Measurements from ENCODE around the gene MTM1.

Gene MTM1

DNA sequence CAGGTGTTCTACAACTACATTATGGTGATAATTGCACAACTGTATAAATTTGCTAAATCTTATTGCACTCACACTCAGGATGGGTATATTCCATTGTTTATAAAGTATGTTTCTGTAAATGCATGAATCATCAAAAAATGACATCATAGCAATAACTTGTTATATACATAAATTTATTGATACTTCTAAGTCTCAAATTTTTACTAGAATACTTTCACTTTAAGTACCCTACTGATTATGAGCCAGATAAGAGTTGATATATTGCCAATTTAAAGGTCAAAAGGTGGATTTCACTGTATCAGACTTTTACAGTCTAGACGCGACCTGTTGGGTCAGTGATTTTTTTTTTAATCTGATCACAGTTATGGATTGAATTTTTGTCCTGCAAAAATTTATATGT lies 87.4 kb downstream of the MTM1 start:
- in situ Hi-C loops (cut with HindIII; ENCODE audit: low pct_unique_long_range_greater_than_20kb, low sequenced_read_pairs), result no loop called here
- no peak for DNase-seq (ENCODE audit: low read depth in 1 of 2, low spot score in 1 of 2)
- no peak for TF ChIP-seq JUND (IDR thresholded peaks at IDR 0.05; ENCODE audit: low read depth)

- no peak for TF ChIP-seq JUND (IDR thresholded peaks at IDR 0.05; ENCODE audit: low read depth)
- DNase-seq (ENCODE audit: low read depth in 1 of 2, low spot score in 1 of 2), result no peak
- in situ Hi-C loops (cut with HindIII; ENCODE audit: low pct_unique_long_range_greater_than_20kb, low sequenced_read_pairs), result no loop called here
Measured at GRCh38 chrX:150663073-150663472, 94.7 kb downstream of the MTM1 start.

DNA sequence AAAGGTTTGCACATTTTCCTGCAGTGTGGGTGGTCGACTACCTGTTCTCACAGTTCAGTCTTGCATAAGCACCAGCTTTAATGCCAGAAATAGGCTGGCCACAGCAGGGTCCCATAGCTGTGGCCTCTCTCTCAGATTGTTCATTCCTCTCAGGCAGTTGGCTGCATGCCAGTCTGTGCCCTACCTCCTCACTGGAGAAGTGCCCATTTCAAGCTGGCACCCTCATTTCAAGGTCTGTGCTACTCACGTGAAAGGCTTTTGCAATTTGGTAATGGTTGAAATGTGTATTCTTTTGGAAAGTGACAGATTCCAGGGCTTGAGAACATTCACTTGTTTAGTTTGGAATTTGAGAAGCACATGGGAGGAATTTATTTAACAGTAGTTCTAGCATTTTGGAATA lies 95.9 kb downstream of the MTM1 start:
- DNase-seq (ENCODE audit: low read depth in 1 of 2, low spot score in 1 of 2), result no peak

GRCh38 chrX:150676221-150676620 lies 107.8 kb downstream of the MTM1 start:
- TF ChIP-seq JUND (IDR thresholded peaks at IDR 0.05; ENCODE audit: low read depth), result no peak
- DNase-seq (ENCODE audit: low read depth in 1 of 2, low spot score in 1 of 2), result no peak
- in situ Hi-C loops (cut with HindIII; ENCODE audit: low pct_unique_long_range_greater_than_20kb, low sequenced_read_pairs), result no loop called here

More for the DNA sequence above, 95.9 kb downstream of the MTM1 start:
- TF ChIP-seq JUND (IDR thresholded peaks at IDR 0.05; ENCODE audit: low read depth), result no peak
- in situ Hi-C loops (cut with HindIII; ENCODE audit: low pct_unique_long_range_greater_than_20kb, low sequenced_read_pairs), result no loop called here

DNA sequence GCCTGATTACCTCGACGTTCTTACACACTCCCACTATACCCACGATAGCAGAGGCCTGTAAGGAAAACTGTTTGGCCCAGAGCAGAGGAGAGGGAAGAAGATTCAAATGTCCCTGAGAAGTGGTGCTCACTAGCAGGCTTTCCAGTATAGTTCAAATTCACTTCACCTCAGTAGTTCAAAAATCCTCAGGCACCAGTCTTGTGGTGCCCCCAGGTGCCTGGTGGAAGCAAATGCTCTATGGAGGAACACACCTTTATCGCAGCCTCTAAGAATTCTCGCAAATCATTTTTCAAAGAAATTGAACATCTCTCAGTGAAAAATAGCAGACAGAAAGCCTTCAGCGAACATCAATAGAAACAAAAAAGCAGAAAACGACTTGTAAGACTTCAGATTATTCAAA lies 112.6 kb downstream of the MTM1 start:
- in situ Hi-C loops (cut with HindIII; ENCODE audit: low pct_unique_long_range_greater_than_20kb, low sequenced_read_pairs), result no loop called here
- DNase-seq (ENCODE audit: low read depth in 1 of 2, low spot score in 1 of 2), result peak in 1 of 2 experiments; percentile 57
- no peak for TF ChIP-seq JUND (IDR thresholded peaks at IDR 0.05; ENCODE audit: low read depth)

DNA sequence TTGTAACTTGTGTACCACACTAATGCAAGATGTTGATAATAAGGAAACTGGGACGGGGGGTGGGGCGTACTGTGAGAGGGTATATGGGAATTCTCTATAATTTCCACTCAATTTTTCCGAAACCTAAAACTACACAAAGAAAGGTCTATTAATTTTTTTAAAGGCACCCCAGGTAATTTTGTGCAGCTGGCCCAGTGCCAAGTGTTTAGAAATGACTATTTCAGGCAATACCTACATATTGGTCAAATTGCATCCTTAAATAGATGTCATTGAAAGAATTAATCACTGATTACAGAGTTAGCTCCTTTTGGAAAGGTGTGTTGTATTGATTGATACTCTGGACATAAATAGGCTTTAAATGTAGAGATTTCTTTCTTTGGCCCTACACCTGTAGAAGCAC lies 114.7 kb downstream of the MTM1 start:
- no peak for DNase-seq (ENCODE audit: low read depth in 1 of 2, low spot score in 1 of 2)
- in situ Hi-C loops (cut with HindIII; ENCODE audit: low pct_unique_long_range_greater_than_20kb, low sequenced_read_pairs), result no loop called here

DNA sequence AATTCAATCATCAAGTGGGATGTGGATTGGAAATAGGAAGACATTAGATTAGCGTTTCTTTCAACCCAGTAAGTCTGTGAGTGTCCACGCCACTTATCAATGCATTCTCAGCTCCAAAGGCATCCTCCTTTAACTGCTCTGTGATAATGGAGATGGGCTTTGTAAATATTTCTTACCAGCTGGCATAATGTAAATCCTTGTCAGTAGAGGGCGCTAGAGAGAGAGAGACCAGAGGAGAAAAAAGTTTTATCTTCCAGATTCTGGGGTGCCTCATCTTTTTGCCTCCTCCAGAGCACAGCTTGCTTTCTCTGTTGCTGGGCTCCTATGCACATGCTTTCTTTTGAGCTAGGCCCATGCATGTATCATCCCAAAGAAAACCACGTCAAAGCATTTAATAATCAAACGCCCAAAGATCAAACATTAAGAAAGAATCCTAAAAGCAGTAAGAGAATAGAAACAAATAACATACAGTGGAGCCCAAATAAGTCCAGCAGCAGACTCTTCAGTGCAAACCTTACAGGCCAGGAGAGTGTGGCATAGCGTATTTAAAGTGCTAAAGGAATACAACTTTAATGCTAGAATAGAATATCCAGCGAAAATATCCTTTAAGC lies 115.2 kb downstream of the MTM1 start:
- peak in 1 of 2 experiments; percentile 52 for DNase-seq (ENCODE audit: low read depth in 1 of 2, low spot score in 1 of 2)
- in situ Hi-C loops (cut with HindIII; ENCODE audit: low pct_unique_long_range_greater_than_20kb, low sequenced_read_pairs), result no loop called here
- no peak for TF ChIP-seq JUND (IDR thresholded peaks at IDR 0.05; ENCODE audit: low read depth)

More for the DNA sequence above, 114.7 kb downstream of the MTM1 start:
- no peak for TF ChIP-seq JUND (IDR thresholded peaks at IDR 0.05; ENCODE audit: low read depth)

DNA sequence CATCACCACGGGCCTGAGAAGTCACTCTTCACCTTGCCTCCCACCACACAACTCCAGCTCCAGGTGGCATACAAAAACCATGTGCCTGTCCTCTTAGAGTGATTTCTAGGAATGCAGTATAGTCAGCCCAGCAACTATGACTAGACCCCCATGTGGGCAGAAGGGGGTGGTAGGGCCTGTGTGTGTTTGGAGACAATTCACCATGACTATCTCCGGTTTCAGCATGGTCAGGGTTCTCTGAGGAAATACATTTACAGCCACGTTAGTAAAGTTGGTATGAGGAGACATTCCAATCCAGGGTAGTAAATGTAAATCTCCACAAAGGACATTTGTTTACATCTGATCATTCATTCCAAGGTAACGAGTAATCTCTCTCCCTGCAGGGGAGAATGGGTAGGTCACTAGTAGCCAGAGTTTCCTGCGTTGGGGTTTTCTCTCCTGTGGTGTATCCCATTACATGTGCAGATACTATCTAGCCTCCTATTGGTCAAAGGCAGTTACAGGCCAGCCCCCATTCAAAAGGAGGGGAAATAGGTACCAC lies 120.6 kb downstream of the MTM1 start:
- in situ Hi-C loops (cut with HindIII; ENCODE audit: low pct_unique_long_range_greater_than_20kb, low sequenced_read_pairs), result no loop called here
- peak; percentile 33 to 82 for DNase-seq (ENCODE audit: low read depth in 1 of 2, low spot score in 1 of 2)
- peak; percentile 44; the same call in 1 of the 2 replicates for TF ChIP-seq JUND (IDR thresholded peaks at IDR 0.05; ENCODE audit: low read depth)

GRCh38 chrX:150690126-150690525 lies 121.7 kb downstream of the MTM1 start:
- in situ Hi-C loops (cut with HindIII; ENCODE audit: low pct_unique_long_range_greater_than_20kb, low sequenced_read_pairs), result no loop called here
- DNase-seq (ENCODE audit: low read depth in 1 of 2, low spot score in 1 of 2), result peak in 1 of 2 experiments; percentile 36
- TF ChIP-seq JUND (IDR thresholded peaks at IDR 0.05; ENCODE audit: low read depth), result no peak

DNA sequence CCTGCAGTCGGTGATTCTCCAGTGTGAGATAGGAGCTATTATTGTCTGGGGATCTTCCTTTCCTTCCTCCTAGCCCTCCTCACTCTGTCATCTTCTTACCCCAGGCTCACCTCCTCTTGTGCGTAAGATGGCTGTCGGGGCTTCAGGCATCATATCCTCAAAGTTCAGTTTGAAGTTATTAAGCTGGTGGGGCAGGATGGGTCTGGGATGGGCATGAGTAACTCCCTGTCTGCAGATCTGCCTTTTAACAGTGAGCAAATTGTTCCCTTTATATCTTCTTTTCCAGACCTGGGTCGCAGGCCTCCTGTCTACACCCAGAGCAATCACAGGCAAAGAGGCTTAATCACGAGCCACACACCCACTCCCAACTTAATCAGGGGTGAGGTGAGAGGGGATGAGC lies 123.9 kb downstream of the MTM1 start:
- in situ Hi-C loops (cut with HindIII; ENCODE audit: low pct_unique_long_range_greater_than_20kb, low sequenced_read_pairs), result no loop called here
- DNase-seq (ENCODE audit: low read depth in 1 of 2, low spot score in 1 of 2), result no peak
- TF ChIP-seq JUND (IDR thresholded peaks at IDR 0.05; ENCODE audit: low read depth), result no peak

DNA sequence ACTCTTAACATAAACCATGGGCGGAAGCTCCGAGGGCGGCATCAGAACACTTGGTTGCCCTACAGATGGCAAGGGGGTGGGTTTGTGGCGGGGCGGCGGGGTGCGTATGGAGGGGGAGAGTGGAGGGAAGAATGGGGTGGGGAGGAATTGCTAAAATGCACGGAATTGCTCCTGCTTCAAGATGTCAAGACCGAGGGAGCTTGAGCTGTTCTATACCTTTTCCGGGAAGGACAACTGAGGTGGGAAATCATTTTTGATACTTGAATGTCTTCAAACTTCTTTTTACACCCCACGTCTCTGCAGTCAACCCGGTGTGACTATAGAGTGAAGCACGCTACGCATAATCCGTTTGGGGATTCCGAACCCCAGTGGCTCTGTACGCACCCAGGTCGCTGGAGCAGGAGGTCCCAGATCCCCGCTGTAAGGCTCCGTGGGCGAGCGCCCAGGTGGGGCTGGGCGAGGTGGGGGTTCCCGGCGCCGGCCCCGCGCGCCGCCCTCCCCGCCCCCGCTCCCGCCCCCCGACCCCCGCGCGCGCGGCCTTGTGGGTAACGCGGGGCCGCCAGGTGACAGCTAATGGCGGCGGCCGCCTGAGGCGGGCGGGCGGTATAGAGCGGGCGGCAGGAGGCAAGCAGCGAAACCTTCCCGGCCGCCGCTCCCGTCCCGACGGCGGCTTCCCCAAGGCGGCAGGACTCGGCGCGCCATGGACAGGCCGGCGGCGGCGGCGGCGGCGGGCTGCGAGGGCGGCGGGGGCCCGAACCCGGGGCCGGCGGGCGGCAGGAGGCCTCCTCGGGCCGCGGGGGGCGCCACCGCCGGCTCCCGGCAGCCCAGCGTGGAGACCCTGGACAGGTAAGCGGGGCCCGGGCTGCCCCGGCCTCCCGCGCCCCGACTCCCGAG lies 124.7 kb downstream of the MTM1 start, which contains the start of gene MTMR1:
Gene MTMR1 (plus strand): TSS at position 566 of the 894 bp plus-strand sequence. CDS start 135 bp downstream, at position 701.
- peak in 1 of 2 experiments; percentile 19 for DNase-seq (ENCODE audit: low read depth in 1 of 2, low spot score in 1 of 2)
- TF ChIP-seq JUND (IDR thresholded peaks at IDR 0.05; ENCODE audit: low read depth), result no peak
- in situ Hi-C loops (cut with HindIII; ENCODE audit: low pct_unique_long_range_greater_than_20kb, low sequenced_read_pairs), result no loop called here

DNA sequence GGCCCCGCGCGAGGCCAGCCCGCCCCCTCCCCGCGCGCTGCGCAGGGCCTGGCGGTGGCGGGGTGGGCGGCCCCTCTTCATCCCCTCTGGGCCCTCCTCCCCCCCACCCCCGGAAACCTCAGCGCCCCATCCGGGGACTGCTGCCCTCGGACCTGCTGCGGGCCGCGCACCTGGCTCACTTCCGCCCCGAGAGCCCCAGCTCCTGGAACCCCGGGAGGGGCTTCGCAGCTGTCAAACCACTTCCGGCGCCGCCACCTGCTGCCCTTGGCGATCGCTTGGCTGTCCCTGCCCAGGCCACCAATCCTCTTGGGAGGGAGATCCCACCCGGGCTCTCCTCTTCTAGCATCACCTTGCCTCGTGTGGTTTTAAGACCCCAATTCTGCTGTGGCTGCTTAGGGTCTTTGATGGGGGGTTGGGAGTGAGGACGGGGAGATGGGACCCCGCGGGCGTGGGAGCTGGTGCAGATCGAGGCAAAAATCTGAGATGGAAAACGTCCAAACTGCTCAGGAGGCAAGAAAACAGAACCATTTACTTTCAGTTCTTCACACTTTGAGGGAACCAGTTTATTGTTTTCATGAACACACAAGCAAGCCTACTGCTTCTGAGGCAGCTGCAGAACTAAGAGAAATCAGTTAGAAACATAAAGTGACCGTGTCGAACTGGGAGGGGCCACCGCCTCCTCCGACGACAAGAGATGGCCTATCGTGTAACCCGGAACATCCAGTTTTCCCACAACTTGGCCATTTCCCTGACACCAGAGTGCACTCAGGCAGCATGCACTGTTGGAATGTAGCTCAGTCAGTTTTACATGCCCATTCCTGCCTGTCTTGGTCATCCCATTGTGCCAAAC lies 125.5 kb downstream of the MTM1 start:
- TF ChIP-seq JUND (IDR thresholded peaks at IDR 0.05; ENCODE audit: low read depth), result 0 out of 2 replicates have a peak, but pooled peaks have one; percentile 28
- peak in 1 of 2 experiments; percentile 93 for DNase-seq (ENCODE audit: low read depth in 1 of 2, low spot score in 1 of 2)
- in situ Hi-C loops (cut with HindIII; ENCODE audit: low pct_unique_long_range_greater_than_20kb, low sequenced_read_pairs), result no loop called here
